Lung (tissue), 12 donors: ENCODE measurements around the gene ZBTB42. TPM values are rescaled to one million over a fixed set of nuclear protein-coding genes. Genes with fewer than 3 reads are reported as not detected.
A peak's percentile ranks its signal among the peaks of the same experiment; 100 is the strongest.

Experiments
- ATAC-seq: fragments of 200-7000 bp; cut with Tn5 transposase; one replicate; pipeline ENCODE4 v1.9.1; 2020; ENCODE audit warnings: moderate number of reproducible peaks; ENCODE audit not compliant: insufficient read depth, low FRiP score
- DNase-seq, 3 donors: peaks; one replicate each; pipeline ENCODE4 v3.0.0-alpha.2; 2013 to 2017
- H3K27ac ChIP-seq, 2 donors: one replicate each; pipeline ENCODE4 v1.5.1; 2013; ENCODE audit warnings: mild to moderate bottlenecking in 2 of 2, moderate library complexity in 2 of 2, control low read depth in 1 of 2, inconsistent platforms in 1 of 2, low read depth in 1 of 2, low read length in 1 of 2
- H3K27me3 ChIP-seq, 3 donors: one replicate each; pipeline ENCODE4 v1.5.1; 2013; ENCODE audit warnings: low read length in 2 of 3; ENCODE audit not compliant: control insufficient read depth in 3 of 3, insufficient read depth in 3 of 3
- H3K36me3 ChIP-seq, 4 donors: one replicate each; pipeline ENCODE4 v1.5.1; 2013; ENCODE audit warnings: low read length in 4 of 4, mild to moderate bottlenecking in 1 of 4, moderate library complexity in 1 of 4; ENCODE audit not compliant: control insufficient read depth in 4 of 4, insufficient read depth in 4 of 4
- H3K4me1 ChIP-seq, 5 donors: one replicate each; pipeline ENCODE4 v1.5.1; 2013; ENCODE audit warnings: low read length in 5 of 5, mild to moderate bottlenecking in 2 of 5, moderate library complexity in 1 of 5; ENCODE audit not compliant: control insufficient read depth in 5 of 5, insufficient read depth in 5 of 5
- H3K4me3 ChIP-seq: one replicate; pipeline ENCODE4 v1.5.1; 2013; ENCODE audit warnings: mild to moderate bottlenecking, control low read depth, moderate library complexity
- H3K9ac ChIP-seq, 2 donors: one replicate each; pipeline ENCODE4 v1.5.1; 2013; ENCODE audit warnings: low read length in 2 of 2, control low read depth in 1 of 2; ENCODE audit not compliant: insufficient read depth in 1 of 2
- H3K9me3 ChIP-seq, 4 donors: one replicate each; pipeline ENCODE4 v1.5.1; 2013; ENCODE audit warnings: low read length in 3 of 4, mild to moderate bottlenecking in 1 of 4, moderate library complexity in 1 of 4; ENCODE audit not compliant: control insufficient read depth in 4 of 4, insufficient read depth in 3 of 4
- CTCF ChIP-seq: IDR thresholded peaks from 2 replicates; pipeline ENCODE4 v1.5.1; 2012; ENCODE audit warnings: mild to moderate bottlenecking; ENCODE audit errors: control extremely low read depth, extremely low read depth
- WGBS, 2 donors: extraction: QIAGEN DNeasy Blood & Tissue Kit; methylation state at CpG; one replicate each; pipeline ENCODE4 v1.1.7; 2013; 5-methylcytosine and 5-hydroxymethylcytosine counted together
- polyA plus RNA-seq, 2 donors: library from polyadenylated mRNA; stranded (reverse); fragments of 200-250 nt; gene quantifications; one replicate each; pipeline ENCODE4 v1.2.1, GENCODE V29; 2013
- total RNA-seq, 2 donors: library from RNA; depleted of rRNA in 1 of 2; stranded (reverse); fragments of >200 nt in 1 of 2; gene quantifications; one replicate each; pipeline ENCODE4 v1.2.1, GENCODE V29; 2014 to 2021
- donor health status: control.
- donor health status: control.
- donor health status: Bipolar disorder and iron deficiency.
- donor health status: healthy.
- donor health status: DM: yes; HTN: yes; CAD: no.

Gene ZBTB42
- total and polyA plus RNA-seq, 4 donors = 10.2 to 18.6 (median 11.7) TPM

GRCh38 chr14:104805326-104805678, 4.4 kb downstream of the ZBTB42 start:
- ATAC-seq = peak; percentile 56
- peak; percentile 40 to 55 (median 44) for DNase-seq
- Histone ChIP-seq H3K4me1 (peaks cover 0 to 19% (median 15%) of the 10 kb centered on the region in 5 donors), H3K27me3 (no peaks in the 10 kb centered on the region), H3K4me3 (no peak overlapping the region), H3K36me3 (no peaks in the 10 kb centered on the region), H3K9ac (no peak overlapping the region), H3K27ac (peak overlapping the region in 1 of 2 donors; percentile 20), H3K9me3 (no peaks in the 10 kb centered on the region)
- TF ChIP-seq CTCF = no peak
- WGBS, 2 donors = 40 to 42% methylated on average over 3 of the region's 3 CpGs

GRCh38 chr14:104805941-104806624, 5.2 kb downstream of the ZBTB42 start:
- ATAC-seq (no peak), DNase-seq (no peak)
- TF ChIP-seq CTCF = no peak
- Histone ChIP-seq H3K27ac (no peak overlapping the region), H3K27me3 (no peaks in the 10 kb centered on the region), H3K4me1 (peaks cover 0 to 19% (median 15%) of the 10 kb centered on the region in 5 donors), H3K9me3 (no peaks in the 10 kb centered on the region), H3K9ac (no peak overlapping the region), H3K36me3 (no peaks in the 10 kb centered on the region), H3K4me3 (no peak overlapping the region)
- WGBS, 2 donors = 77 to 79% methylated on average over 11 to 14 of the region's 14 CpGs

- Histone ChIP-seq H3K27ac (no peak overlapping the region), H3K9me3 (no peaks in the 10 kb centered on the region), H3K4me3 (no peak overlapping the region), H3K27me3 (no peaks in the 10 kb centered on the region), H3K4me1 (peaks cover 0 to 13% (median 9%) of the 10 kb centered on the region in 5 donors), H3K9ac (no peak overlapping the region), H3K36me3 (no peaks in the 10 kb centered on the region)
- DNase-seq (no peak), ATAC-seq (no peak)
- no peak for TF ChIP-seq CTCF
- 83 to 87% methylated on average over 10 of the region's 10 CpGs for WGBS, 2 donors
Measured at GRCh38 chr14:104806625-104807465, 5.9 kb downstream of the ZBTB42 start.
